Lung (tissue), 12 donors: ENCODE data around the gene LRP2. TPM values are rescaled to one million over a fixed set of nuclear protein-coding genes. Genes with fewer than 3 reads are reported as not detected.

Experiments
- ATAC-seq: fragments of 200-7000 bp; cut with Tn5 transposase; one replicate; pipeline ENCODE4 v1.9.1; 2020; ENCODE audit warnings: moderate number of reproducible peaks; ENCODE audit not compliant: insufficient read depth, low FRiP score
- DNase-seq, 3 donors: peaks; one replicate each; pipeline ENCODE4 v3.0.0-alpha.2; 2013 to 2017
- H3K27ac ChIP-seq, 2 donors: one replicate each; pipeline ENCODE4 v1.5.1; 2013; ENCODE audit warnings: mild to moderate bottlenecking in 2 of 2, moderate library complexity in 2 of 2, control low read depth in 1 of 2, inconsistent platforms in 1 of 2, low read depth in 1 of 2, low read length in 1 of 2
- H3K27me3 ChIP-seq, 3 donors: one replicate each; pipeline ENCODE4 v1.5.1; 2013; ENCODE audit warnings: low read length in 2 of 3; ENCODE audit not compliant: control insufficient read depth in 3 of 3, insufficient read depth in 3 of 3
- H3K36me3 ChIP-seq, 4 donors: one replicate each; pipeline ENCODE4 v1.5.1; 2013; ENCODE audit warnings: low read length in 4 of 4, mild to moderate bottlenecking in 1 of 4, moderate library complexity in 1 of 4; ENCODE audit not compliant: control insufficient read depth in 4 of 4, insufficient read depth in 4 of 4
- H3K4me1 ChIP-seq, 5 donors: one replicate each; pipeline ENCODE4 v1.5.1; 2013; ENCODE audit warnings: low read length in 5 of 5, mild to moderate bottlenecking in 2 of 5, moderate library complexity in 1 of 5; ENCODE audit not compliant: control insufficient read depth in 5 of 5, insufficient read depth in 5 of 5
- H3K4me3 ChIP-seq: one replicate; pipeline ENCODE4 v1.5.1; 2013; ENCODE audit warnings: mild to moderate bottlenecking, control low read depth, moderate library complexity
- H3K9ac ChIP-seq, 2 donors: one replicate each; pipeline ENCODE4 v1.5.1; 2013; ENCODE audit warnings: low read length in 2 of 2, control low read depth in 1 of 2; ENCODE audit not compliant: insufficient read depth in 1 of 2
- H3K9me3 ChIP-seq, 4 donors: one replicate each; pipeline ENCODE4 v1.5.1; 2013; ENCODE audit warnings: low read length in 3 of 4, mild to moderate bottlenecking in 1 of 4, moderate library complexity in 1 of 4; ENCODE audit not compliant: control insufficient read depth in 4 of 4, insufficient read depth in 3 of 4
- CTCF ChIP-seq: IDR thresholded peaks from 2 replicates; pipeline ENCODE4 v1.5.1; 2012; ENCODE audit warnings: mild to moderate bottlenecking; ENCODE audit errors: control extremely low read depth, extremely low read depth
- WGBS, 2 donors: extraction: QIAGEN DNeasy Blood & Tissue Kit; methylation state at CpG; one replicate each; pipeline ENCODE4 v1.1.7; 2013; 5-methylcytosine and 5-hydroxymethylcytosine counted together
- polyA plus RNA-seq, 2 donors: library from polyadenylated mRNA; stranded (reverse); fragments of 200-250 nt; gene quantifications; one replicate each; pipeline ENCODE4 v1.2.1, GENCODE V29; 2013
- total RNA-seq, 2 donors: library from RNA; depleted of rRNA in 1 of 2; stranded (reverse); fragments of >200 nt in 1 of 2; gene quantifications; one replicate each; pipeline ENCODE4 v1.2.1, GENCODE V29; 2014 to 2021
- donor health status: control.
- donor health status: control.
- donor health status: Bipolar disorder and iron deficiency.
- donor health status: healthy.
- donor health status: DM: yes; HTN: yes; CAD: no.

Gene LRP2
- total and polyA plus RNA-seq, 4 donors, result 2.4 to 39.5 (median 15.8) TPM

DNA sequence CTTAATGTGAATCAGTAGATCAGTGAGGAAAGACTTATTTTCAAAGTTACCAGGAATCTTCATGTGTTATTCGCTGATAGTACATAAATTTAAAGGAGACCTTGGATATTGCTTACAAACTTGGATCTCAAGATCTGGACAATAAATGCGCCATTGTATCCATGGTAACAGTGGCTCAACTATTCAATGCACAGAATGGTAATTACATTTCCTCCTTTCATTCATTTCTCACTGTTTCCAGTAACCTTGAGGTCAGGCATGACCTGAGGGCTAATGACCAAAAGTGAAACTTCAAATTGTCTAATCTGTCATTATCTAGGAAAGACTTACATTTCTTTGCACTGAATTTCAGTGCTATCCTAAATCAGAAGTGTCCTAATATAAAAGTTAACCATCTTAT is 8.1 kb downstream of the LRP2 start:
- Histone ChIP-seq H3K4me3 (no peak overlapping the region), H3K36me3 (no peaks in the 10 kb centered on the region), H3K27me3 (peaks cover 0 to 3% (median 0%) of the 10 kb centered on the region in 3 donors), H3K4me1 (no peaks in the 10 kb centered on the region), H3K9ac (no peak overlapping the region), H3K27ac (no peak overlapping the region), H3K9me3 (peaks cover 0 to 2% (median 0%) of the 10 kb centered on the region in 4 donors)
- no peak for DNase-seq
- WGBS, 2 donors, result 92 to 96% methylated on average over 2 of the region's 2 CpGs
- no peak for TF ChIP-seq CTCF
- ATAC-seq, result no peak

GRCh38 chr2:169351725-169352124 is 10.6 kb downstream of the LRP2 start:
- no peak for TF ChIP-seq CTCF
- no peak for ATAC-seq
- H3K9ac ChIP-seq, result no peak overlapping the region
- no peaks in the 10 kb centered on the region for H3K36me3 ChIP-seq
- DNase-seq, result no peak
- no peak overlapping the region for H3K4me3 ChIP-seq
- H3K27me3 ChIP-seq, result no peaks in the 10 kb centered on the region
- no peaks in the 10 kb centered on the region for H3K4me1 ChIP-seq
- H3K27ac ChIP-seq, result no peak overlapping the region
- 94 to 96% methylated on average over 4 of the region's 4 CpGs for WGBS, 2 donors
- H3K9me3 ChIP-seq, result no peaks in the 10 kb centered on the region

DNA sequence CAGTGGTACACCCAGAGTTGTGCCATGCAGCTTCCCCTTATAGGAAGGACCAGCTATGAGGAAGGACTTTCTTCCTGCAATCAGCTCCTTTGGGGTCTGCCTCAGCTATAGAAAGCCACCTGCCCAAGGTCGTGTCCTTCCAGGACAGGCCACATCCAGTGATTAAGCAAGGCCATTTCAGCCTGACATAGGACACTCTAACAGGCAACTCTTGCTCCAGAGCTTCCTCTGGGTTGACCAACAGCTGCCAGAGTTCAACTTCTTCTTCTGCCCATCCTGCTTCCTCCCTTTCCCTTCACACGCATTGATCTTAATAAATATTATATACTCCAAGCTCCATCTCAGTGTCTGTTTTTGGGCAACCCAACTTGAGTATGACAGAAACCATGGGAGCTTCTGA is 12.8 kb downstream of the LRP2 start:
- TF ChIP-seq CTCF, result no peak
- no peaks in the 10 kb centered on the region for H3K9me3 ChIP-seq
- H3K27ac ChIP-seq, result no peak overlapping the region
- H3K27me3 ChIP-seq, result no peaks in the 10 kb centered on the region
- no peak overlapping the region for H3K9ac ChIP-seq
- no peaks in the 10 kb centered on the region for H3K4me1 ChIP-seq
- DNase-seq, result no peak
- no peak overlapping the region for H3K4me3 ChIP-seq
- 41 to 74% methylated on average over 2 of the region's 2 CpGs for WGBS, 2 donors
- no peaks in the 10 kb centered on the region for H3K36me3 ChIP-seq
- ATAC-seq, result no peak

DNA sequence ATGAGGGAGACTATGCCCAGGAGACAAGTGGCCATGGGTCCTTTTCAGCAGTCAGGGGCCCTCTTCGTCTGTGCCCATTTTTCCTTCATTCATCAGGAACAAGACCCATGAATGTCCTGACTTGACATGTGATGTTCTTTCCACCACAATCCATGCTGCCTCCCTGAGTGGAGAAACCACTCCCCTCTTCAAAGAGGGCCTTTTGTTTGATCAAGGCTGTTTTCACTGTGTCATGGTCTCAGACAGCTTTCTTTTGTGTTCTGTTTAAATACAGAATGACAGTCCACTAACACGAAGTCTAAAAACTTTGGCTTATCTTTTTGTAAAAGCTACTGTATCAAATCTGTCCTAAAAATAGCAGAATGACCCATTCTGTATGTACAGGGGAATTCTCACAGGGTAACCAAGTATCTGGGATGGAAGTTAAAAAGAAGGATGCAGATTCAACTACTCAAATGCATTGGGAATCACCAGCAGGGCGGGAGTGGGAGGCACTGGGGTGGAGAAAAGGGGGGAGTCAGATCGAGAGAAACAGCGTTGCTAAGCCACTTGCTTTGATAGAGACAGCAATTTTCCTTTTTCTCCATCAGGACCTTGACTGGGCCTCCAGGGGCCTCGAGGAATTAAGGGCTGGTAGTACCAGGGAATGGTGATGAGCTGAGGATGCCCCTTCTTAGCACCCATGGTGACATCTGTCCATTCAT is 13.9 kb downstream of the LRP2 start:
- no peak for TF ChIP-seq CTCF
- no peak overlapping the region for H3K4me3 ChIP-seq
- H3K27ac ChIP-seq, result no peak overlapping the region
- DNase-seq (no peak), ATAC-seq (no peak)
- no peak overlapping the region for H3K9ac ChIP-seq
- no peaks in the 10 kb centered on the region for H3K4me1 ChIP-seq
- WGBS, 2 donors, result 66 to 88% methylated on average over 6 of the region's 6 CpGs
- no peaks in the 10 kb centered on the region for H3K36me3 ChIP-seq
- no peaks in the 10 kb centered on the region for H3K9me3 ChIP-seq
- H3K27me3 ChIP-seq, result no peaks in the 10 kb centered on the region
